Testis (tissue), 2 donors: ENCODE measurements around the gene TUBGCP6.
A peak's percentile ranks its signal among the peaks of the same experiment; 100 is the strongest.

ENCODE experiments used
- CTCF ChIP-seq, 3 experiments: fragments of 450-650 bp in 2 of 3; fragments of 200-600 bp in 1 of 3; sonication (generic) in 1 of 3; IDR thresholded peaks; one replicate each; pipeline ENCODE4 v1.5.1; 2016 to 2019; ENCODE audit warnings: antibody characterized with exemption in 3 of 3, mild to moderate bottlenecking in 2 of 3, moderate library complexity in 1 of 3
- POLR2A ChIP-seq: fragments of 450-650 bp; IDR thresholded peaks from one replicate; pipeline ENCODE4 v1.6.1; 2017; ENCODE audit warnings: antibody characterized with exemption, mild to moderate bottlenecking, moderate library complexity

GRCh38 chr22:50244420-50245213, at the start of gene TUBGCP6:
- peak; percentile 5 for TF ChIP-seq POLR2A
- TF ChIP-seq CTCF (IDR thresholded peaks at IDR 0.05): peak in 2 of 3 experiments; percentile 24 to 27
